Measurements from ENCODE around the gene NUDT8. TPM values are rescaled to one million over a fixed set of nuclear protein-coding genes. Genes with fewer than 3 reads are reported as not detected.
A peak's percentile ranks its signal among the peaks of the same experiment; 100 is the strongest.

The NUDT8 gene
- total and polyA plus RNA-seq, 9 of the 15 experiments (the other 6 are each of a cell fraction or from before 2014, with no cell fraction given) = 0.23 to 27.8 (median 5.0) TPM

DNA sequence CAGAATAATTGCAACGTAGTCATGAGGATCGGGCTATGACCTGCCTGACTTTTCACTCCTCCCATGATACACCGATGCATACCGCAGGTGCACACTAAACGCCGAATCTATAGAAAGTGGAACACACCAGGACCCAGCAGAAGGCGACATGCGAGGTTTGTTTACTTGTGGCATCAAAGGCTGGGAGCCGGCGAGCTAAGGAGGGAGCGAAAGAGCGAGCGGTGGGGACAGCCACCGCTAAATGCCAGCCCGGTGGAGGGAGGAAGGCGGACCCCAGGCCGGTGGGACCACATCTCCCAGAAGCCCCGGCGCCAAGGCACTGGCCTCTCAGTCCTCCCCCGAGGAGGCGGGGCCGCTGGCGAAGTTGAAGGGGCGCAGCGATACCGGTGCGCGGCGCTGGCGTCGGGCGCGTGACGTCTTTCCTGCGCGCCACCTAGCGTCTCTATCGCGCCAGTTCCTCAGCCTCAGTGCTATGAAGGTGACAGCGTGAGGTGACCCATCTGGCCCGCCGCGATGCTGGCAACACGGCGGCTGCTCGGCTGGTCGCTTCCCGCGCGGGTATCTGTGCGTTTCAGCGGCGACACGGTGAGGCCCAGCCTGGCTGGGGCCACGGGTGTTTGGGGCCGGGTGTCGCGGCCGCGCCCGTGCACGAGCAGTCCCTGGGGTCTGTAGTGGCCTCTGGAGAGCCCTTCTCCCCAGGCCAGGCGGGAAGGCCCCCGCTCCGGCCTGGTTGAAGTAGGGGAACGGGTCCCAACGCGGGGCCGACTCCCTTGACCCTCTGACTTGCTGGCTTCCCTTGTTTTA, 23.0 kb downstream of the NUDT8 start, which contains the start of gene NDUFV1 (continued):
- TF ChIP-seq, protein P1, sequence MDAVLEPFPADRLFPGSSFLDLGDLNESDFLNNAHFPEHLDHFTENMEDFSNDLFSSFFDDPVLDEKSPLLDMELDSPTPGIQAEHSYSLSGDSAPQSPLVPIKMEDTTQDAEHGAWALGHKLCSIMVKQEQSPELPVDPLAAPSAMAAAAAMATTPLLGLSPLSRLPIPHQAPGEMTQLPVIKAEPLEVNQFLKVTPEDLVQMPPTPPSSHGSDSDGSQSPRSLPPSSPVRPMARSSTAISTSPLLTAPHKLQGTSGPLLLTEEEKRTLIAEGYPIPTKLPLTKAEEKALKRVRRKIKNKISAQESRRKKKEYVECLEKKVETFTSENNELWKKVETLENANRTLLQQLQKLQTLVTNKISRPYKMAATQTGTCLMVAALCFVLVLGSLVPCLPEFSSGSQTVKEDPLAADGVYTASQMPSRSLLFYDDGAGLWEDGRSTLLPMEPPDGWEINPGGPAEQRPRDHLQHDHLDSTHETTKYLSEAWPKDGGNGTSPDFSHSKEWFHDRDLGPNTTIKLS (IDR thresholded peaks at IDR 0.05; ENCODE audit: borderline replicate concordance, low read depth) = peak; percentile 73; the same call in 1 of the 2 replicates
- TF ChIP-seq SAP30 (IDR thresholded peaks at IDR 0.05; ENCODE audit: borderline replicate concordance, insufficient read depth, low read depth, low read length, poor library complexity, severe bottlenecking) (peak; percentile 93), SMARCA5 (IDR thresholded peaks at IDR 0.05) (no peak), PML (IDR thresholded peaks at IDR 0.05; ENCODE audit: low read length) (peak; percentile 43; the same call in 1 of the 2 replicates), WHSC1 (IDR thresholded peaks at IDR 0.05; ENCODE audit: low read length) (no peak), TGIF2 (CRISPR knock-in tag; IDR thresholded peaks at IDR 0.05) (peak; percentile 58; the same call in 1 of the 2 replicates), EP400 (IDR thresholded peaks at IDR 0.05) (peak; percentile 79; the same call in 1 of the 2 replicates), KAT7 (CRISPR knock-in tag; IDR thresholded peaks at IDR 0.05; ENCODE audit: borderline replicate concordance) (0 out of 2 replicates have a peak, but pooled peaks have one; percentile 64), EGR1 (conservative IDR thresholded peaks at IDR 0.05) (peak; percentile 73), ZNF165 (CRISPR knock-in tag; IDR thresholded peaks at IDR 0.05; ENCODE audit: borderline replicate concordance) (0 out of 2 replicates have a peak, but pooled peaks have one; percentile 11), NR2C2 (CRISPR knock-in tag; IDR thresholded peaks at IDR 0.05) (peak; percentile 91), NR2C2 (tag; IDR thresholded peaks at IDR 0.05) (peak; percentile 97), HDAC1 (IDR thresholded peaks at IDR 0.05) (peak in 1 of 2 experiments; percentile 98; a peak in 2 of 4 replicates), YY1 (IDR thresholded peaks at IDR 0.05; ENCODE audit: borderline replicate concordance in 1 of 3, control insufficient read depth in 1 of 3, extremely low read depth in 1 of 3, insufficient read depth in 3 of 3, insufficient read length in 1 of 3, insufficient replicate concordance in 2 of 3, low read depth in 1 of 3, low read length in 2 of 3) (peak in 2 of 3 experiments; percentile 29 to 72), SIN3B (IDR thresholded peaks at IDR 0.05; ENCODE audit: low read depth) (peak; percentile 97), TEAD1 (CRISPR knock-in tag; IDR thresholded peaks at IDR 0.05) (0 out of 4 replicates have a peak, but pooled peaks of 1 of the 2 experiments have one; percentile 46)
- TF ChIP-seq, protein P2, sequence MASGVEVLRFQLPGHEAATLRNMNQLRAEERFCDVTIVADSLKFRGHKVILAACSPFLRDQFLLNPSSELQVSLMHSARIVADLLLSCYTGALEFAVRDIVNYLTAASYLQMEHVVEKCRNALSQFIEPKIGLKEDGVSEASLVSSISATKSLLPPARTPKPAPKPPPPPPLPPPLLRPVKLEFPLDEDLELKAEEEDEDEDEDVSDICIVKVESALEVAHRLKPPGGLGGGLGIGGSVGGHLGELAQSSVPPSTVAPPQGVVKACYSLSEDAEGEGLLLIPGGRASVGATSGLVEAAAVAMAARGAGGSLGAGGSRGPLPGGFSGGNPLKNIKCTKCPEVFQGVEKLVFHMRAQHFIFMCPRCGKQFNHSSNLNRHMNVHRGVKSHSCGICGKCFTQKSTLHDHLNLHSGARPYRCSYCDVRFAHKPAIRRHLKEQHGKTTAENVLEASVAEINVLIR (CRISPR knock-in tag; IDR thresholded peaks at IDR 0.05) = peak; percentile 97
- TF ChIP-seq, protein P3, sequence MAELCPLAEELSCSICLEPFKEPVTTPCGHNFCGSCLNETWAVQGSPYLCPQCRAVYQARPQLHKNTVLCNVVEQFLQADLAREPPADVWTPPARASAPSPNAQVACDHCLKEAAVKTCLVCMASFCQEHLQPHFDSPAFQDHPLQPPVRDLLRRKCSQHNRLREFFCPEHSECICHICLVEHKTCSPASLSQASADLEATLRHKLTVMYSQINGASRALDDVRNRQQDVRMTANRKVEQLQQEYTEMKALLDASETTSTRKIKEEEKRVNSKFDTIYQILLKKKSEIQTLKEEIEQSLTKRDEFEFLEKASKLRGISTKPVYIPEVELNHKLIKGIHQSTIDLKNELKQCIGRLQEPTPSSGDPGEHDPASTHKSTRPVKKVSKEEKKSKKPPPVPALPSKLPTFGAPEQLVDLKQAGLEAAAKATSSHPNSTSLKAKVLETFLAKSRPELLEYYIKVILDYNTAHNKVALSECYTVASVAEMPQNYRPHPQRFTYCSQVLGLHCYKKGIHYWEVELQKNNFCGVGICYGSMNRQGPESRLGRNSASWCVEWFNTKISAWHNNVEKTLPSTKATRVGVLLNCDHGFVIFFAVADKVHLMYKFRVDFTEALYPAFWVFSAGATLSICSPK (IDR thresholded peaks at IDR 0.05; ENCODE audit: borderline replicate concordance) = no peak

All from K562 (cell line).